GM12878 (cell line): Measurements from ENCODE around the gene SLC10A2. TPM values are rescaled to one million over a fixed set of nuclear protein-coding genes. Genes with fewer than 3 reads are reported as not detected.
A peak's percentile ranks its signal among the peaks of the same experiment; 100 is the strongest.

Experiments used
- CEBPB ChIP-seq, 2 experiments: fragments of 150-350 bp in 1 of 2; IDR thresholded peaks; 2 replicates each; pipeline ENCODE4 v1.6.1; 2012 to 2014; ENCODE audit warnings: low read depth in 2 of 2, low read length in 2 of 2, borderline replicate concordance in 1 of 2, inconsistent platforms in 1 of 2
- CHD2 ChIP-seq: IDR thresholded peaks from 2 replicates; pipeline ENCODE4 v1.6.1; 2011; ENCODE audit warnings: low read depth, low read length, improper control_type of control experiment, borderline replicate concordance
- DPF2 ChIP-seq: fragments of 450-650 bp; IDR thresholded peaks from 2 replicates; pipeline ENCODE4 v1.6.1; 2017; ENCODE audit warnings: mild to moderate bottlenecking
- E2F4 ChIP-seq: IDR thresholded peaks from 2 replicates; pipeline ENCODE4 v1.6.1; 2012; ENCODE audit warnings: low read depth, low read length, improper control_type of control experiment
- HDGF ChIP-seq: fragments of 450-650 bp; IDR thresholded peaks from 2 replicates; pipeline ENCODE4 v1.6.1; 2016; ENCODE audit warnings: antibody characterized with exemption
- HSF1 ChIP-seq: fragments of 150-350 bp; IDR thresholded peaks from 2 replicates; pipeline ENCODE4 v1.6.1; 2014; ENCODE audit warnings: mild to moderate bottlenecking, low read depth, low read length
- KAT2A ChIP-seq: conservative IDR thresholded peaks from 2 replicates; pipeline ENCODE4 v1.6.1; 2011; ENCODE audit warnings: low read depth, low read length; ENCODE audit not compliant: control insufficient read depth
- MAX ChIP-seq: IDR thresholded peaks from 2 replicates; pipeline ENCODE4 v1.6.1; 2012; ENCODE audit warnings: low read depth, low read length, improper control_type of control experiment
- NFXL1 ChIP-seq: fragments of 450-650 bp; IDR thresholded peaks from 2 replicates; pipeline ENCODE4 v1.6.1; 2017; ENCODE audit warnings: antibody characterized with exemption, mild to moderate bottlenecking, borderline replicate concordance
- NKRF ChIP-seq: fragments of 450-650 bp; conservative IDR thresholded peaks from 2 replicates; pipeline ENCODE4 v1.6.1; 2017; ENCODE audit warnings: mild to moderate bottlenecking, moderate library complexity
- NR2C2 ChIP-seq: IDR thresholded peaks from 2 replicates; pipeline ENCODE4 v1.6.1; 2011; ENCODE audit warnings: borderline replicate concordance, low read depth; ENCODE audit not compliant: control insufficient read depth, insufficient read length
- PAX8 ChIP-seq: fragments of 450-650 bp; IDR thresholded peaks from 2 replicates; pipeline ENCODE4 v1.6.1; 2017; ENCODE audit warnings: mild to moderate bottlenecking, moderate library complexity
- PML ChIP-seq: IDR thresholded peaks from 2 replicates; pipeline ENCODE4 v1.6.1; 2012; ENCODE audit warnings: low read length, inconsistent platforms
- RAD21 ChIP-seq: IDR thresholded peaks from 2 replicates; pipeline ENCODE4 v1.6.1; 2011; ENCODE audit warnings: mild to moderate bottlenecking, low read depth, low read length, moderate library complexity; ENCODE audit not compliant: insufficient read depth
- RAD51 ChIP-seq: fragments of 450-650 bp; IDR thresholded peaks from 2 replicates; pipeline ENCODE4 v1.6.1; 2016; ENCODE audit warnings: moderate library complexity, mild to moderate bottlenecking, inconsistent platforms
- RELA ChIP-seq: fragments of 450-650 bp; IDR thresholded peaks from 2 replicates; pipeline ENCODE4 v1.8.0; 2014; ENCODE audit warnings: borderline replicate concordance; ENCODE audit not compliant: partially characterized antibody
- RFX5 ChIP-seq: IDR thresholded peaks from 2 replicates; pipeline ENCODE4 v1.6.1; 2011; ENCODE audit warnings: low read depth, low read length, improper control_type of control experiment
- RUNX3 ChIP-seq: IDR thresholded peaks from 2 replicates; pipeline ENCODE4 v1.6.1; 2012; ENCODE audit warnings: low read length, inconsistent platforms
- SIX5 ChIP-seq: IDR thresholded peaks from 2 replicates; pipeline ENCODE4 v1.6.1; 2011; ENCODE audit warnings: mild to moderate bottlenecking, low read depth, low read length, moderate library complexity; ENCODE audit not compliant: severe bottlenecking
- SMAD5 ChIP-seq: IDR thresholded peaks from 2 replicates; pipeline ENCODE4 v1.6.1; 2016; ENCODE audit warnings: antibody characterized with exemption, low read depth
- STAT1 ChIP-seq: fragments of 450-650 bp; conservative IDR thresholded peaks from 2 replicates; pipeline ENCODE4 v1.6.1; 2014; ENCODE audit warnings: antibody characterized with exemption, mild to moderate bottlenecking
- SUZ12 ChIP-seq: fragments of 200-600 bp; sonication (generic); IDR thresholded peaks from one replicate; pipeline ENCODE4 v1.6.1; 2018; ENCODE audit warnings: antibody characterized with exemption, mild to moderate bottlenecking; ENCODE audit not compliant: unreplicated experiment
- ZBTB40 ChIP-seq: fragments of 450-650 bp; IDR thresholded peaks from 2 replicates; pipeline ENCODE4 v1.6.1; 2016; ENCODE audit warnings: mild to moderate bottlenecking, moderate library complexity, borderline replicate concordance
- polyA plus RNA-seq, 11 experiments: library from polyadenylated mRNA; depleted of rRNA in 4 of 11; unstranded in 6 of 11; stranded (reverse) in 5 of 11; fragments of >200 nt; fragmentation: Nextera tagmentation in 4 of 11; fragmentation: Illumina TruSeq in 1 of 11; extraction: Ambion mirVana in 4 of 11; extraction: Trizol in 1 of 11; gene quantifications; 1 replicate in 1 of 11; 2 replicates in 10 of 11; pipeline versions ENCODE4 v1.2.1 to v1.2.3, GENCODE V29; 2011 to 2016; ENCODE audit warnings: inconsistent platforms in 2 of 11, missing spikeins in 2 of 11, low read depth in 1 of 11
- total RNA-seq, 4 experiments: library from RNA; depleted of rRNA in 3 of 4; stranded (reverse); fragments of >200 nt in 3 of 4; fragmentation: Illumina TruSeq in 1 of 4; extraction: Trizol in 1 of 4; gene quantifications; 2 replicates each; pipeline versions ENCODE4 v1.2.1 to v1.2.3, GENCODE V29; 2013 to 2021

SLC10A2 gene
- total and polyA plus RNA-seq, 10 of the 15 experiments (the other 5 are each of a cell fraction or from before 2014, with no cell fraction given), result 0.01 to 0.04 (median 0.02) TPM; not detected in 7

GRCh38 chr13:103031332-103031873 lies 34.8 kb downstream of the SLC10A2 start (continued):
- TF ChIP-seq RAD51 (peak; percentile 72), KAT2A (no peak), HSF1 (no peak), NR2C2 (no peak), CHD2 (peak; percentile 44; the same call in 1 of the 2 replicates), MAX (no peak), CEBPB (IDR thresholded peaks at IDR 0.05; ENCODE audit: borderline replicate concordance in 1 of 2, low read depth in 2 of 2, low read length in 2 of 2) (peak in 1 of 2 experiments; percentile 66; a peak in 1 of 4 replicates), HDGF (no peak), PAX8 (peak; percentile 86), DPF2 (peak; percentile 51; the same call in 1 of the 2 replicates), SMAD5 (no peak), STAT1 (no peak), E2F4 (no peak), NFXL1 (no peak), PML (no peak; the same call in 1 of the 2 replicates), RFX5 (no peak), NKRF (no peak), RAD21 (peak; percentile 19), SUZ12 (no peak), RUNX3 (peak; percentile 87), SIX5 (no peak), ZBTB40 (0 out of 2 replicates have a peak, but pooled peaks have one; percentile 8), RELA (no peak)
